Natural killer cell treated with Interleukin-12 subunit alpha and Interleukin-12 subunit beta and Interleukin-15 and Interleukin-18, amount 100 ng/mL, for 72 hours (primary cell): ENCODE measurements around the gene NBEA. TPM values are rescaled to one million over a fixed set of nuclear protein-coding genes. Genes with fewer than 3 reads are reported as not detected.
"Not testable (repeated sequence)": the region's sequence is repeated elsewhere in the genome, so short reads cannot be mapped to it uniquely, and the experiment has no call there.

Experiments used
- ATAC-seq, 2 donors: fragments of 150-1000 bp; cut with Tn5 transposase in 1 of 2; sonication (Bioruptor Pico), chemical (Tn5 transposase) in 1 of 2; 2 replicates each; pipeline ENCODE4 v1.10.0; 2021
- DNase-seq: peaks from one replicate; pipeline ENCODE4 v3.0.0; 2022; ENCODE audit warnings: low spot score
- H3K27ac Mint-ChIP-seq, 2 donors: 1 replicate in 1 of 2; 2 replicates in 1 of 2; pipeline ENCODE4 v1.8.0; 2022; ENCODE audit warnings: mixed read lengths in 2 of 2, mild to moderate bottlenecking in 1 of 2, moderate library complexity in 1 of 2
- H3K27me3 Mint-ChIP-seq, 2 donors: 1 replicate in 1 of 2; 2 replicates in 1 of 2; pipeline ENCODE4 v1.8.0; 2022; ENCODE audit warnings: mixed read lengths in 2 of 2
- H3K36me3 Mint-ChIP-seq: one replicate; pipeline ENCODE4 v1.8.0; 2022; ENCODE audit warnings: mixed read lengths
- H3K4me1 Mint-ChIP-seq, 2 donors: 1 replicate in 1 of 2; 2 replicates in 1 of 2; pipeline ENCODE4 v1.8.0; 2022; ENCODE audit warnings: low read depth in 2 of 2, mixed read lengths in 2 of 2, mild to moderate bottlenecking in 1 of 2
- H3K4me3 Mint-ChIP-seq: one replicate; pipeline ENCODE4 v1.8.0; 2022; ENCODE audit warnings: mixed read lengths
- H3K9me3 Mint-ChIP-seq: 2 replicates; pipeline ENCODE4 v1.8.0; 2022; ENCODE audit warnings: mixed read lengths
- total RNA-seq, 2 donors: library from RNA; stranded (reverse); gene quantifications; one replicate each; pipeline ENCODE4 v1.2.3, GENCODE V29; 2022

The NBEA gene
- total RNA-seq, 2 donors from 2014 or later = 0.08 to 0.12 TPM

DNA sequence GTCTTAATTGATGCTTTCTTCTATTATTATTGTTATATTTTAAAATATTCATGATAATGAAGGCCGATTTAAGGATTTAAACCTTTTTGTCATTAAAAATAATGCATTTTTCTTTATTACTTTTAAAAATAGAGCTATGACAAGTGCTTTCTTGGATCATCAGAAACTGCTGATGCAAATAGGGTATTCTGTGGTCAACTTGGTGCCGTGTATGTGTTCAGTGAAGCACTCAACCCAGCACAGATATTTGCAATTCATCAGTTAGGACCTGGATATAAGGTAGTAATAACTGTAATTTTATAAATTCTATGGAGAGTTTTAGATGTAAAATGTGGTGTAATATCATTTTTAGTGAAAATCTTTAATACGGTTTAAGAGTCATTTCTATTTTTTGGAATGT is 116.5 kb downstream of the NBEA start:
- not testable (repeated sequence) for H3K27ac Mint-ChIP-seq, DNase-seq, H3K36me3 Mint-ChIP-seq, H3K4me3 Mint-ChIP-seq, H3K4me1 Mint-ChIP-seq, H3K27me3 Mint-ChIP-seq, H3K9me3 Mint-ChIP-seq, ATAC-seq

DNA sequence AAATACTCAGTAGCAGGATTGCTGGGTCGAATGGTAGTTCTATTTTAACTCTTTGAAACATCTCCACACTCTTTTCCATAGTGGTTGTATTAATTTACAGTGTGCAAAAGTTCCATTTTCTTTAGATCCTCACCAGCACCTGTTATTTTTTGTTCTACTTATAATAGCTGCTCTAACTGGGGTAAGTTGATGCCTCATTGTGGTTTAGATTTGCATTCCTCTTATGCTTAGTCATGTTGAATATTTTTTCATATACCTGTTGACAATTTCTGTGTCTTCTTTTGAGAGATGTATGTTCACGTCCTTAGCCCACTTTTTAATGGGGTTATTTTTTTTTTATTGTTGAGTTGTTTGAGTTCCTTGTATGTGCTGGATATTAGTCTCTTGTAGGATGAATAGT is 144.6 kb downstream of the NBEA start:
- no peak for DNase-seq
- ATAC-seq = no peak
- Mint-ChIP-seq H3K4me3 (no peak overlapping the region), H3K9me3 (peaks cover 13% of the 10 kb centered on the region), H3K4me1 (no peaks in the 10 kb centered on the region), H3K36me3 (peaks cover 5% of the 10 kb centered on the region), H3K27ac (no peak overlapping the region), H3K27me3 (no peaks in the 10 kb centered on the region)

DNA sequence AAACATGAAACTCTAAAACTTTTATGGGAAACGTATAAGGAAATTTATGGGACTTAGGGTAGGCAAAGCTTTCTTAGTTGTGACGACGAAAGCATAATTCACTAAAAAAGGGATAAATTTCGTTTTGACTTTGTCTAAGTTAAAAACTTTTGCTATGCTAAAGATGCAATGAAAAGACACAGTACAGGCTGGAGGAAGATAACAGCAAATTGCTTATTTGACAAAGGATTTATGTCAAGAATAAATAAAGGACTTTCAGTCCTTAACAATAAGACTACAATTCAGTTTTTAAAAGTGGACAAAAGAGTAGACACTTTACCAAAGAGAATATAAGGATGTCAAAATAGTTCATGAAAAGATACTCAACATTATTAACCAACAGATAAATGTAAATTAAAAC is 150.2 kb downstream of the NBEA start:
- Mint-ChIP-seq H3K27me3 (no peaks in the 10 kb centered on the region), H3K9me3 (peaks cover 10% of the 10 kb centered on the region), H3K4me3 (no peak overlapping the region), H3K4me1 (no peaks in the 10 kb centered on the region), H3K36me3 (no peaks in the 10 kb centered on the region), H3K27ac (no peak overlapping the region)
- ATAC-seq (no peak), DNase-seq (no peak)

DNA sequence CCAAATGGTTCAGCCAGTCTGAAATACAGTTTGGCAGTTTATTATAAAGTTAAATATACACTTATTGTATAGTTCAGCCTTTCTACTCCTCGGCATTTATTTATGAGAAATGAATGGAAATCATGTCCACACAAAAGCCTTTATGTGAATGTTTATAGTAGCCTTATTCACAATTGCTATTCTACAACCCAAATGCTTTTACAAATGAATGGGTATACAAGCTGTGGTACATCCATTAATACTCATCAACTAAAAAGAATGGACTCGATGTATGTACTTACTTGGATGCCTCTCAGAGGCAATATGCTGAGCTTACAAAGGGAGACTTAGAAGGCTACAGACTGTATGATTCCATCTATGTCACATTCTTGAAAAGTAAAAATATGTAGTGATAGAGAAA is 150.7 kb downstream of the NBEA start:
- Mint-ChIP-seq H3K9me3 (peaks cover 7% of the 10 kb centered on the region), H3K36me3 (no peaks in the 10 kb centered on the region), H3K27me3 (no peaks in the 10 kb centered on the region), H3K27ac (no peak overlapping the region), H3K4me3 (no peak overlapping the region), H3K4me1 (no peaks in the 10 kb centered on the region)
- ATAC-seq (no peak), DNase-seq (no peak)

DNA sequence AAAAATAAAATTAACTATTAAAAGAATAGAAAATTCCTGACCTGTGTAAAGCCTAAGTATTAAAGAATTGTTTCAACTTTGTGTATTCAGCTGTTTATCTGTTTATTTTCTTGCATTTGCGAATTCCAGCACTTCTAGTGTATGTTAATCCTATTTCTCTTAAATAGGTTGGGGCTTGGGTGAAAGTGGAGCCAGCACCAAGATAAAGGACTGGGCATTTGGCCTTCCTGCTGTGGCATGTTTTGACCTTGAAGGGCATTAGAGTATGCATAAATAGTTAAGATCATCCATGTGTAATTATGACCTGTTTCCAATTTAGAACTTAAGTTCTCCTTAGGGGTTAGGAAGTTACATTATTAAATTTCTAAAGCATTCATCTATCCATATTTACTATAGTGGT is 151.3 kb downstream of the NBEA start:
- Mint-ChIP-seq H3K27me3 (no peaks in the 10 kb centered on the region), H3K9me3 (peaks cover 6% of the 10 kb centered on the region), H3K27ac (no peak overlapping the region), H3K4me3 (no peak overlapping the region), H3K4me1 (no peaks in the 10 kb centered on the region), H3K36me3 (no peaks in the 10 kb centered on the region)
- ATAC-seq (no peak), DNase-seq (no peak)

DNA sequence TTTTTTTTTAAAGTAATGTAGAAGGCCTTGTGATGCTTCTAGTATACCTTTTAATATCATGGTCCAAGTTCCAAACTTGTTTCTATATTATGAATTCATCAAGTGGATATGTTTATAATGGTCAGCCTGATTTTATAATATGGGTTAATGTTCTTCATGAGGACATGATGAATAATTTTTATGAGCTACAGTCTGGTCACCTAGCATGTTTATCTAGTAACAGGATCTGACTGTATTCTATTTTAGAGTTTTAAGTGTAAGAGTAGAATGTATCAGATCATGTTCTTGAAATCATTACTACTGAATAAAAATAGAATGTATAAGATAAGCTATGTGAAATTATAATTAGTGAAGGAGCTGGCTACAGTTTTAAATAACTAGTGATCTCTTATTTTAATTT is 164.7 kb downstream of the NBEA start:
- not testable (repeated sequence) for H3K4me1 Mint-ChIP-seq, ATAC-seq, H3K36me3 Mint-ChIP-seq, H3K4me3 Mint-ChIP-seq, H3K9me3 Mint-ChIP-seq, H3K27ac Mint-ChIP-seq, H3K27me3 Mint-ChIP-seq, DNase-seq

DNA sequence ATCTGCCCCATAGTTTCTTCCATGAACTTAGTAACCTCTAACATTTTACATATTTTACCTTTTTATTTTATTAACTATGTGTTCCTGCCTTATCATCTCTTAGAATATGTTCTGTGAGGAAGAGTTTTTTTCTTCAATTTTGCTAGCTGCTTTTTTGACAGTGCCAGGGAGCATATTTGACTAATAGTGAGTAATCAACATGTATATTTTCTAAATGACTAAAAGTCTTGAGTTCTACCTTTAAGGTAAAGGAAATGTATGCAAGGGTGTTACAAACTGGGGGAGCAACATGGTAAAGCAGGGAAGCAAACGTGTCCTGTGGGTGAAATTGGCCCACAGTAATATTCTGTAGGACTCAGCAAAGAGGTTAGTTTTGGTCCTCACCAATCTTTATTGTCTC is 165.5 kb downstream of the NBEA start:
- Mint-ChIP-seq H3K36me3 (peaks cover 8% of the 10 kb centered on the region), H3K9me3 (peaks cover 9% of the 10 kb centered on the region), H3K4me3 (no peak overlapping the region), H3K27me3 (no peaks in the 10 kb centered on the region), H3K27ac (no peak overlapping the region), H3K4me1 (no peaks in the 10 kb centered on the region)
- ATAC-seq (no peak), DNase-seq (no peak)

DNA sequence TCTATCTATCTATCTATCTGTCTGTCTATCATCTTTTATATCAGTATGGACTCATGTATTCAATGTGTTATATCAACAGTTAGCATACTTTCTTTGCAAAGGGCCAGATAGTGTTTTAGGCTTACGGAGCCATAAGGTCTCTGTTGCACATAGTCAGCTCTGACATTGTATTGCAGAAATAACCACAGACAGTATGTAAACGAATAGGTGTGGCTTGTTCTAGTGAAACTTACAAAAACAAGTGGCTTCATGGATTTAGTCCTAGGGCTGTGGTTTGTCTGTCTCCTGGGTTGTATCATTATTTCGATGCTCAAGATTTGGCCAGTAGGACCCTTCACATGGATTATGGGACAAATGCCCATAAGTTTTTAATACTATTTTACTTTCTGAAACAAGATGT is 171.5 kb downstream of the NBEA start:
- ATAC-seq, H3K27ac Mint-ChIP-seq, H3K4me3 Mint-ChIP-seq: not testable (repeated sequence)

DNA sequence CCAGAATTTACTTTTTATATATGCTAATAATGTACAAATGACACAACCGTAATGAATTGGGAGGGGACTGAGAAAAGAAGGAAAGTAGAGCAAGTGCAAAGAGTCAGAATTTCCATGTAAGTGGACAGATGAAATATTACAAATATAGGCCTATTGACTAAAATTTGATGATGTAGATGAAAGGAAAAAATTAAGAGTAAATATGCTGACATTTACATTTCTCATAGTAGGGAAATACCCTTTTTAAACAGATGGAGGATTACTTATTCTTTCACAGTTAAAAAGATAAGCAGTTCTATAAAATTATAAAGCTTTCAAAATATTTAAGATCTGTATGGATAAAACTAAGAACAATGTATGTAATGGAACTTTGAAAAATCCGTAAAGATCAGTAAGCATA is 185.4 kb downstream of the NBEA start:
- peaks cover 6% of the 10 kb centered on the region for H3K9me3 Mint-ChIP-seq
- no peak overlapping the region for H3K27ac Mint-ChIP-seq
- H3K4me3 Mint-ChIP-seq = no peak overlapping the region
- ATAC-seq = no peak
- no peaks in the 10 kb centered on the region for H3K27me3 Mint-ChIP-seq
- no peaks in the 10 kb centered on the region for H3K4me1 Mint-ChIP-seq
- DNase-seq = no peak
- H3K36me3 Mint-ChIP-seq = no peaks in the 10 kb centered on the region

More for the DNA sequence above, 171.5 kb downstream of the NBEA start:
- H3K36me3 Mint-ChIP-seq, H3K9me3 Mint-ChIP-seq, H3K4me1 Mint-ChIP-seq, DNase-seq, H3K27me3 Mint-ChIP-seq: not testable (repeated sequence)

DNA sequence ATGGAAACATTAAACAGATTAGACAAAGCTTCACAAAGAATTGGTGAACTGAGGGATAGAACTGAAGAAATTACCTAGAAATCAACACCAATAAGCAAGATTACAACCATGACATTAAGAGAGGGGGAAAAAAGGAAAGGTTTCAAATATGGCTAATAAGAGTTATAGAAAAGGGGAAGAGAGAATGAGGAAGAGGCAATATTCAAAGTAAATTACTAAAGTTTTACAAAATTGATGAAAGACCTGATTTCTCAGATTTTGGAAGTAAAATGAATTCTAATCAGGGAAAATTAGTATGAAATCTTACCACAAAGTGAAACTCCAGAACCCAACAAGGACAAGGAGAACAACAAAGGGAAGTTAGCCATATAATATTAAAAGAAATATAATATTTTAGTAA is 187.4 kb downstream of the NBEA start:
- Mint-ChIP-seq H3K27me3 (no peaks in the 10 kb centered on the region), H3K4me1 (no peaks in the 10 kb centered on the region), H3K27ac (no peak overlapping the region), H3K36me3 (no peaks in the 10 kb centered on the region), H3K9me3 (peaks cover 6% of the 10 kb centered on the region), H3K4me3 (no peak overlapping the region)
- ATAC-seq (no peak), DNase-seq (no peak)

DNA sequence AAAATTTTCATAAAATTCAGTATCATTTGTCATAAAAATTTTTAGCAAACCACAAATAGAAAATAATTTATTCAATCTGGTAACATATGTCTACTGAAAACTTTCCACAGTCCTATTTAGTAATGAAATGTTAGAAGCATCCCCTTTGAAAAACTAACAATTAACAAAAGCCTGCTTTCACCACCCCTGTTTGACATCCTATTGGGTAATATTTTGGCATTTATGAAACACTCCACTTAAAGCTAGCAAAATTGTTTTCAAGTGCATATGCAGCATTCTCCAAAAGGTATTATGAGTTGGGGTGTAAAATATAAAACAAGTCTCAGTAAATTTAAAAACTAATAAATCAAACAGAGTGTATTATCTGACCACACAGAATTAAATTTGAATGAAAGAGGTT is 189.4 kb downstream of the NBEA start:
- Mint-ChIP-seq H3K36me3 (no peaks in the 10 kb centered on the region), H3K9me3 (peaks cover 3% of the 10 kb centered on the region), H3K27ac (no peak overlapping the region), H3K4me3 (no peak overlapping the region), H3K27me3 (no peaks in the 10 kb centered on the region), H3K4me1 (no peaks in the 10 kb centered on the region)
- ATAC-seq (no peak), DNase-seq (no peak)

DNA sequence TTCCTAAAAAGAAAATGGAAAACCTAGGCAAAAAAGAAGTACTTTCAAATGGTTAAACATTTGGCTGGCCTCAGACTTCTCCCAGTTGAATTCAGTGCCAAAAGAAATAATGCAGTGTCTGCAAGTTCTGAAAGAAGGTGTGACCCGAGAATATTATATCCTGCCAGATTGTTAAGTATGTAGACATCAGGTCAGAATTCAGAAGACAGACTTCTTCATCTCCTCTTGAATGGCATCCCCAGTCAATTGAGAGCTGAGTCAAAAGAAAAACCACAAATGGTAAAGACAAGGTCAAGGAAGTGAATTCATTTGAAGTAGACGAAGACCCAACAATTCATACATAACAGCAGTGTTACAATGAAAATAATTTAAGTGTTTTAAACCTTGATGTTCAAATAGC is 194.5 kb downstream of the NBEA start:
- ATAC-seq = no peak
- no peaks in the 10 kb centered on the region for H3K4me1 Mint-ChIP-seq
- no peaks in the 10 kb centered on the region for H3K36me3 Mint-ChIP-seq
- H3K27me3 Mint-ChIP-seq = no peaks in the 10 kb centered on the region
- DNase-seq = no peak
- no peak overlapping the region for H3K27ac Mint-ChIP-seq
- no peak overlapping the region for H3K4me3 Mint-ChIP-seq
- H3K9me3 Mint-ChIP-seq = no peaks in the 10 kb centered on the region

DNA sequence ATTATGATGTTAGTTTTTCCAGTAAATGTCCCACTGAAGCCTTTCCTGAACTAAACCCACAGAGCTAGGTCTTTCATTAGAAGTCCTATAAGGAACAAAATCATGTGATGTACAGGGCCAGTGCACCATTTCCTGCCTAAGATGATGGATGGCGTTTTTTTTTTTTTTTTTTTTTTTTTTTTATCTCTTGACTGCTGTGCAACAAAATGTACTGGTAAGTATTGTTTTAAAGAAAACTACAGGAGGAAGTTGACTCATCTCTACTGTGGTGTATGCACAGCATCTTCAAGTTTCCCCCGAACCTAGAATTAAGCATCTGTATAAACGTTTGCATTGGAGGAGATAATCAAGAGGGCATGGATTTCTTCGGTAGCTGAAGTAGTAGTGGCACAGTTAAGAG is 197.5 kb downstream of the NBEA start:
- H3K4me1 Mint-ChIP-seq = no peaks in the 10 kb centered on the region
- no peaks in the 10 kb centered on the region for H3K27me3 Mint-ChIP-seq
- H3K36me3 Mint-ChIP-seq = no peaks in the 10 kb centered on the region
- DNase-seq (no peak), ATAC-seq (no peak)
- no peaks in the 10 kb centered on the region for H3K9me3 Mint-ChIP-seq
- no peak overlapping the region for H3K27ac Mint-ChIP-seq
- H3K4me3 Mint-ChIP-seq = no peak overlapping the region

DNA sequence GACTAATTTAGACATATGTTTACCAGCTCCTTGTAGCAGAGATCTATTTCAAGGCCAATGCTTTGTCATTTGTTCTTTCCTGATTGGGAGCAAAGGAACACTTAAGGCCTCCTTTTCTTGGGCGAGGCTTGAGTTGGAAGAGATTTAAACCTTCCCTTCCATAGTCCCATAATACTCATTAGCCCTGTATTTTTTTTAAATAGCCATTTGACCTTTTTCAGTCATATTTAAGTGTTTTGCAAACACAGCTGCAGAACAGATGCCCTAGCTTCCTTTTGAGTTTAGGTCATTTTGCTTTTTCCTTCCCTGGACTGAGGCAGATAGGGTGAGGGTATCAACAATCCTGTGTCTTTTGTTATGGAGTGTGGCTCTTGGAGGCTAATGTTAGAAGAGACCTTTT is 198.3 kb downstream of the NBEA start:
- Mint-ChIP-seq H3K27ac (no peak overlapping the region), H3K9me3 (no peaks in the 10 kb centered on the region), H3K4me3 (no peak overlapping the region), H3K4me1 (no peaks in the 10 kb centered on the region), H3K36me3 (no peaks in the 10 kb centered on the region), H3K27me3 (no peaks in the 10 kb centered on the region)
- ATAC-seq (no peak), DNase-seq (no peak)

DNA sequence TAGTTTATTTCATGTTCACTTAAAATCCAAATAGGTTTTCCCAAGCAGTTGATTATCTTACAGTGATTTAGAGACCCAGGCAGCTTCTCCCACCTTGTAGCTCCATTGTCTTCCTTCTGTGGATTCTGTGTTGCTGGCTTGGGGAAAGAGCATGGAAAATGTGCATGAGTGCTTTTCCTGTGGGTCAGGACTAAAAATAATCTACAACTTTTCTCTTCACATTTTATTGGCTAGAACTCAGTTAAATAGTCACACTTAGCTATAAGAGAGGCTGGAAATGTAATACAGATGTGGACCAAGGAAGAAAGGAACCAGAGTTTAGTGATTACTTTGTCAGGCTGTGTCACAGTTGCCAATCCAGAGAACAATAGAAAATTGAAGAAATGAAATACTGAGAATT is 198.8 kb downstream of the NBEA start:
- Mint-ChIP-seq H3K4me1 (no peaks in the 10 kb centered on the region), H3K27me3 (no peaks in the 10 kb centered on the region), H3K36me3 (no peaks in the 10 kb centered on the region), H3K27ac (no peak overlapping the region), H3K4me3 (no peak overlapping the region), H3K9me3 (no peaks in the 10 kb centered on the region)
- DNase-seq = no peak
- no peak for ATAC-seq
